Lower leg skin (tissue), 4 donors: ENCODE data around the gene GDF11. TPM values are rescaled to one million over a fixed set of nuclear protein-coding genes. Genes with fewer than 3 reads are reported as not detected.

ENCODE experiments used
- DNase-seq, 2 donors: peaks; one replicate each; pipeline ENCODE4 v3.0.0-alpha.2; 2019; ENCODE audit warnings: low spot score in 2 of 2
- H3K4me3 ChIP-seq: fragments of 200-600 bp; sonication (generic); 2 replicates; pipeline ENCODE4 v1.5.1; 2017; ENCODE audit warnings: mild to moderate bottlenecking, low read depth; ENCODE audit not compliant: poor library complexity, severe bottlenecking
- POLR2A ChIP-seq, 2 donors: fragments of 450-650 bp; IDR thresholded peaks; one replicate each; pipeline ENCODE4 v1.6.1; 2016 to 2017; ENCODE audit warnings: antibody characterized with exemption in 2 of 2, mild to moderate bottlenecking in 1 of 2, moderate library complexity in 1 of 2
- WGBS, 2 donors: methylation state at CpG; one replicate each; pipeline ENCODE4 v1.1.5; 2018; 5-methylcytosine and 5-hydroxymethylcytosine counted together
- intact Hi-C: fragments of 100-400 bp; cut with DNase I; formaldehyde crosslinking; loops from one replicate; pipeline ENCODE4 v1.15.0; 2023; ENCODE audit warnings: low total_unique reads
- total RNA-seq, 4 donors: library from RNA; depleted of rRNA; stranded (reverse); fragments of >200 nt; gene quantifications; one replicate each; pipeline ENCODE4 v1.1.0, GENCODE V29; 2016
- TF ChIP-seq, protein P1 (sequence below), 3 donors: fragments of 450-650 bp; IDR thresholded peaks; one replicate each; pipeline ENCODE4 v1.5.1; 2016; ENCODE audit warnings: antibody characterized with exemption in 3 of 3, mild to moderate bottlenecking in 3 of 3, moderate library complexity in 2 of 3

The GDF11 gene
- total RNA-seq, 4 donors from 2014 or later, result 0.23 to 2.7 (median 0.57) TPM

DNA sequence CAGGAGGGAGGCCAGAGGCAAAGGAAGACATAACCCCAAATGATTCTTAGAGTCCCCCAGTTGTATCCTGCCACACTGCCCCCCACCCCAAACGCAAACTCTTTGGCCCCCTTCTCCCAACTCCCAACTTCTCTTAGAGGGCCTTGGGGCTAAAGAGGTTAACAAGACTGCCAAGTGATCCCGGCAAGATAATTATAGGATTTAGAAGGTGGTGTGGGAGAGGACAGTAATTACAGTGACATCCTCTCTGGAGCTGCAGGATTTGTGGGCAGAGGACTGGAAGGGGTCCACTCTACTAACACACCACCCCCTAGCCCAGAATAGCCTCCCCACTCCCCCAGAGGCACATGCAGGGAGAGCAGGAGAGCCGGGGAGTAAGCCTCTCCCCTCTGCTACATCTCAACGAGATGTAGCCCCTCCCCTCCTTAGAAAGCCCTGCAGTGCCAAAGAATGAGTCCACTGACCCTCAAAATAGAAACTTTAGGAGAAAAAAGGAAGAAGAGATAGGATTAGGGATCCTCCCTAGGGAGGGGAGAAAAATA is 5.3 kb upstream of the GDF11 start:
- peak in 1 of 2 donors; percentile 70 for DNase-seq
- TF ChIP-seq, protein P1, sequence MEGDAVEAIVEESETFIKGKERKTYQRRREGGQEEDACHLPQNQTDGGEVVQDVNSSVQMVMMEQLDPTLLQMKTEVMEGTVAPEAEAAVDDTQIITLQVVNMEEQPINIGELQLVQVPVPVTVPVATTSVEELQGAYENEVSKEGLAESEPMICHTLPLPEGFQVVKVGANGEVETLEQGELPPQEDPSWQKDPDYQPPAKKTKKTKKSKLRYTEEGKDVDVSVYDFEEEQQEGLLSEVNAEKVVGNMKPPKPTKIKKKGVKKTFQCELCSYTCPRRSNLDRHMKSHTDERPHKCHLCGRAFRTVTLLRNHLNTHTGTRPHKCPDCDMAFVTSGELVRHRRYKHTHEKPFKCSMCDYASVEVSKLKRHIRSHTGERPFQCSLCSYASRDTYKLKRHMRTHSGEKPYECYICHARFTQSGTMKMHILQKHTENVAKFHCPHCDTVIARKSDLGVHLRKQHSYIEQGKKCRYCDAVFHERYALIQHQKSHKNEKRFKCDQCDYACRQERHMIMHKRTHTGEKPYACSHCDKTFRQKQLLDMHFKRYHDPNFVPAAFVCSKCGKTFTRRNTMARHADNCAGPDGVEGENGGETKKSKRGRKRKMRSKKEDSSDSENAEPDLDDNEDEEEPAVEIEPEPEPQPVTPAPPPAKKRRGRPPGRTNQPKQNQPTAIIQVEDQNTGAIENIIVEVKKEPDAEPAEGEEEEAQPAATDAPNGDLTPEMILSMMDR (IDR thresholded peaks at IDR 0.05), result no peak
- TF ChIP-seq POLR2A (IDR thresholded peaks at IDR 0.05), result no peak
- H3K4me3 ChIP-seq, result no peak overlapping the region
- intact Hi-C loops, result loop anchor here (5.0 kb wide), 1 partner anchor 205 kb away; no protein-coding TSS in a partner anchor
- 6 to 20% methylated on average over 4 of the region's 4 CpGs for whole genome bisulfite sequencing, 2 donors

DNA sequence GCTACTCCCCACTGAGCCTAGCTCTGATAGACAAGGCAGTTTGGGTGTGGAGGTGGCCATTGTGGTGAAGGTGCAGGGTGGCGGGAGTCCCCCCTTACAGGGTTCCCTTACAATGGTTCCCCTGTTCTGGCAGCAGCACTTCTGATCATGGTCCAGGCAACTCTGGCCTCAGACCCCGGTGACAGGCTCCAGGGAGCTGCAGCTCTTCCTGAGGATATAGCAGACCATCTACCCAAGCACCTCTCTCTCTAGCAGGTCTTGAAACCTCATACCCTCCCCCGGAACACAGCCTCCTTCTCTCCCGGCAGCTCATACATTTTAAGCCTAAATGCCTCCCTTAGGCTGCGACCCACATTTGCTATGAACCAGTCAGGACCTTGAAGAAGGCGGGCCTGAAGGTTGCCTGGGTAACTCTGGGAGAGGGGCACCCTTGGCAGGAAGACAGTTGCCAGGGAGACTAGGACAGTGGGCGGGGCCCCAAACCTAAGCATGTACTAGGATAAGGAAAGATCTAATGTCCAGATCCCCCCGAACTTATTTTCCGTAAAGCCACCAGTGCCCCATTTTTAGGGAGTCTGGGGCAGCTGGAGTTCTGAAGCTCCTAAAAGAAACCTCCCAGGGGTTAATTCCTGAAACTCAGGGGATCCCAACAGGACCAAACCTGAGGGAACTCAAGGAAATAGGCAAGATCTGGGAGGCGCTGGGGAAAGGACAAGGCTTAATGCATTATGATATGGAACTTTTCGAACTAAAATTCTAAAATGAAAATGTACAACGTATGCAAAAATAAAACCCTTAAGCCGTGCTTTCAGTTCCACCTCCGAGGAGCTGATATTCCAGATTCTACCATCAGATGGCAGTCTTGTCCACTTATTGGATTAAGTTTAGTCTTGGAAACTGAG is 4.5 kb upstream of the GDF11 start:
- DNase-seq, result peak; percentile 90 to 94
- intact Hi-C loops, result loop anchor here (5.0 kb wide), 1 partner anchor 204 kb away; no protein-coding TSS in a partner anchor
- TF ChIP-seq, protein P1 (IDR thresholded peaks at IDR 0.05), result peak in 1 of 3 donors; percentile 86
- TF ChIP-seq POLR2A (IDR thresholded peaks at IDR 0.05), result no peak
- WGBS, 2 donors, result 2 to 3% methylated on average over 14 of the region's 14 CpGs
- H3K4me3 ChIP-seq, result peak overlapping the region; percentile 19

DNA sequence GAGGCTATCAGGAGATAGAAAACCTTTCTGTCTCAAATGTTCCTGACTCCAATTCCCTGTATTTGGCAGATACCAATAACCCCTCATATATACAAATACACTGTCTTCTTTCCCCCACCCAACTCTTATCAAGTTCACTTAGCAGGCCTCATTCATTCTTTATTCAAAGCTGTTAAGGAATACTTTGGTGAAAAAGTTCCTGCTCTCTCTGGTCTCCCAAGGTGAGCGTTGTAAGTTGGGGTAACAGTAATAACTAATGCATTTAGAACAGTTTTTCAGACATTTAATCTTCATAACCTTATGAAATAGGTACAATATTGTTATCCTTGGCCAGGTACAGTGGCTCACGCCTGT is 3.9 kb upstream of the GDF11 start:
- 61 to 78% methylated on average over 2 of the region's 2 CpGs for WGBS, 2 donors
- DNase-seq, result no peak
- TF ChIP-seq, protein P1 (IDR thresholded peaks at IDR 0.05), result no peak
- no peak for TF ChIP-seq POLR2A (IDR thresholded peaks at IDR 0.05)
- no peak overlapping the region for H3K4me3 ChIP-seq
- intact Hi-C loops, result loop anchor here (5.0 kb wide), 1 partner anchor 203 kb away; no protein-coding TSS in a partner anchor

DNA sequence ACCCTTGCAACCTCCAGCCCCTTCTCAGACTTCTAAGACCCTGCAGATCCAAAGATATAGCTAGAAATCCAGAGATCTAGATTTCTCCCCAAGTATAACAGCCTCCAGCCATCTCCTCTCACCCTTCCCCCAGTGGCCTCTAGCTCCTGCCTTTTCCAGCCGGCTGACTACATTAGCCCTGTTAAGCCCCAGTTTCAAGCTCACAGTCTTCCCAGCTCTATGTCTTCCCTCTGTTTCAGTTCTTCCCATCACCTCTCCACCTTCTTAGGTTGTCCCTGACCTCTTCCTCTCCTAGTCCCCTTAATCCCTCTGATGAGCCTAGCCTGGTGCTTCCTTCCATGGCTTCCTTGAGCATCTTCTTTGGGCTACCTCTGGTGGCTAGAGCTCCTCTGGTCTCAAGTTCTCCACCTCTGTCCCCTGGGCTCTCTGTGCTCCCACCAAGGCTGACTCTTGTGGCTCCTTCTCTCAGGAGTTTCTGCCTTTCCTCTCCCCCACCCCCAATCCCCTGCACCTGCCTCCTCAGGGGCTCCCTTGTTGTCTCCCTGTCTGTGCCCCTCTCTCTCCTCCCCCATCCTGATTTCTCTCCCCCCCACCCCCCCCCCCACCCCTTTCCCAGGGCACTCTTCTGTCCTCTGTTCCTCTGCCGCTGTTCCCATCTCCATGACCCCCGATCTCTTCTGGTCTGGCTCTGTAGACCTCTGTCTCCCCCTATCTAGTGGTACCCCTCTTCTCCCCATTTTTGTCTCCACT is 816 bp upstream of the GDF11 start:
- intact Hi-C loops, result no loop called here
- no peak overlapping the region for H3K4me3 ChIP-seq
- WGBS, 2 donors, result 26 to 32% methylated on average over 3 of the region's 3 CpGs
- peak in 1 of 2 donors; percentile 49 for DNase-seq
- TF ChIP-seq POLR2A (IDR thresholded peaks at IDR 0.05), result no peak
- TF ChIP-seq, protein P1 (IDR thresholded peaks at IDR 0.05), result no peak

DNA sequence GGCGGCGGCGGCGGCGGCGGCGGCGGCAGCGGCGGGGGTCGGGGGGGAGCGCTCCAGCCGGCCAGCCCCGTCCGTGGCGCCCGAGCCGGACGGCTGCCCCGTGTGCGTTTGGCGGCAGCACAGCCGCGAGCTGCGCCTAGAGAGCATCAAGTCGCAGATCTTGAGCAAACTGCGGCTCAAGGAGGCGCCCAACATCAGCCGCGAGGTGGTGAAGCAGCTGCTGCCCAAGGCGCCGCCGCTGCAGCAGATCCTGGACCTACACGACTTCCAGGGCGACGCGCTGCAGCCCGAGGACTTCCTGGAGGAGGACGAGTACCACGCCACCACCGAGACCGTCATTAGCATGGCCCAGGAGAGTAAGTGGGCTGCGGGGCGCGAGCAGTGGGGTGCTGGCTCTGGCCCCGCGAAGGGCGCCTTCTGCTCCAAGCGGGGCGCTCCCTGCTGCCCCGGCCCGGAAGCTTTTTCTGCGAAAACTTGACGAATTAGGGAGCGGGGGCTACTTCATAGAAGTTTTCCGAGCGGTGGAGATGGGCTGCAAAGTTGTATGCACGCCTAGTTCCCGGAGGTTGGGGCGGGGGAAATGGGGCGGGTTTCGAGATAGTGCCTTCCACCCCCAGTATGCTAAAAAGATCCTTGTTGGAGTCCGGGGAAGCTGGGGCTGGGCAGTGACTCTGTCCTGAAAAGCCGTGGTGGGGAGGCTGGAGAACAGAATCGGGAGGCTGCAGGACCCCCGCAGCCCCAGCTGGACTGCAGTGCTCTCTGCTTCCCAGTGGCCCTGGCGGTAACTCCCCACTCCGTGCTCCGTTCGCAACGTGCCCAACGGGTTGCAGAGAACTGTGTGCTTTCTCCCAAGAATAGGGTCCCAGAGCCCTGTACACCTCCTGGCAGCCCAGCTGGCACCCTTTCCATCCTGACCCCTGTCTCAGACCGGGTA is 751 bp downstream of the GDF11 start:
- intact Hi-C loops, result no loop called here
- DNase-seq, result peak in 1 of 2 donors; percentile 88
- peak overlapping the region; percentile 44 for H3K4me3 ChIP-seq
- TF ChIP-seq, protein P1 (IDR thresholded peaks at IDR 0.05), result no peak
- no peak for TF ChIP-seq POLR2A (IDR thresholded peaks at IDR 0.05)
- WGBS, 2 donors, result 3% methylated on average over 31 to 37 of the region's 73 CpGs
